IMR-90 (cell line): ENCODE measurements around the gene ACTN2. TPM values are rescaled to one million over a fixed set of nuclear protein-coding genes. Genes with fewer than 3 reads are reported as not detected.

ENCODE experiments used
- ATAC-seq: fragments of 200-7000 bp; cut with Tn5 transposase; 2 replicates; pipeline ENCODE4 v1.9.1; 2020; ENCODE audit warnings: low read depth, mild to moderate bottlenecking, moderate library complexity
- BruUV-seq: library from RNA; stranded (reverse); fragments of 400-500 nt; replicated peaks from 2 replicates; lab custom pipeline; 2021; lab: Mats Ljungman, UMichigan
- CTCF ChIA-PET: fragments of 300-600 bp; formaldehyde crosslinking; extraction: SDS; loops from one replicate; lab custom pipeline; 2021; ENCODE audit warnings: antibody characterized with exemption; lab: Yijun Ruan, JAX
- POLR2A ChIA-PET: fragments of 300-600 bp; sonication (Branson Sonifier 250); formaldehyde crosslinking; loops from one replicate; lab custom pipeline; 2022; ENCODE audit warnings: antibody characterized with exemption; ENCODE audit not compliant: unreplicated experiment; lab: Charles Lee
- DNase-seq: peaks from one replicate; pipeline ENCODE4 v3.0.0; 2013
- H2AFZ ChIP-seq: replicated peaks from 2 replicates; pipeline ENCODE3; 2013; ENCODE audit warnings: low read length, mild to moderate bottlenecking; ENCODE audit not compliant: poor library complexity
- H2AK5ac ChIP-seq: 2 replicates; pipeline ENCODE4 v1.6.1; 2013; ENCODE audit warnings: low read depth, low read length, inconsistent platforms
- H2AK9ac ChIP-seq: replicated peaks from 2 replicates; pipeline ENCODE3; 2013; ENCODE audit warnings: mild to moderate bottlenecking, low read depth, low read length, moderate library complexity; ENCODE audit not compliant: poor library complexity
- H2BK120ac ChIP-seq: 2 replicates; pipeline ENCODE4 v1.6.1; 2013; ENCODE audit warnings: low read depth, low read length, inconsistent platforms
- H2BK15ac ChIP-seq: 3 replicates; pipeline ENCODE4 v1.6.1; 2013; ENCODE audit warnings: low read depth, low read length, inconsistent platforms
- H2BK20ac ChIP-seq: 2 replicates; pipeline ENCODE4 v1.6.1; 2013; ENCODE audit warnings: low read depth, mild to moderate bottlenecking, inconsistent platforms, low read length, moderate library complexity
- H2BK5ac ChIP-seq: 2 replicates; pipeline ENCODE4 v1.6.1; 2013; ENCODE audit warnings: mild to moderate bottlenecking, low read depth, low read length, inconsistent platforms; ENCODE audit not compliant: poor library complexity, severe bottlenecking
- H3K14ac ChIP-seq: replicated peaks from 2 replicates; pipeline ENCODE4 v1.6.1; 2013; ENCODE audit warnings: low read depth, low read length, inconsistent platforms
- H3K18ac ChIP-seq: 2 replicates; pipeline ENCODE4 v1.6.1; 2013; ENCODE audit warnings: low read depth, low read length, control low read depth
- H3K23ac ChIP-seq: 2 replicates; pipeline ENCODE4 v1.6.1; 2013; ENCODE audit warnings: low read depth, low read length, inconsistent platforms
- H3K27ac ChIP-seq: 2 replicates; pipeline ENCODE4 v1.5.1; 2013; ENCODE audit warnings: mild to moderate bottlenecking, control low read depth, low read length; ENCODE audit not compliant: insufficient read depth
- H3K27me3 ChIP-seq: 2 replicates; pipeline ENCODE4 v1.6.1; 2013; ENCODE audit warnings: low read length; ENCODE audit not compliant: control insufficient read depth, insufficient read depth
- H3K36me3 ChIP-seq: 2 replicates; pipeline ENCODE4 v1.6.1; 2013; ENCODE audit warnings: low read length, mixed read lengths; ENCODE audit not compliant: control insufficient read depth, insufficient read depth
- H3K4ac ChIP-seq: 2 replicates; pipeline ENCODE4 v1.6.1; 2013; ENCODE audit warnings: low read depth, low read length, inconsistent platforms
- H3K4me1 ChIP-seq: 2 replicates; pipeline ENCODE4 v1.6.1; 2013; ENCODE audit warnings: low read length, mixed read lengths; ENCODE audit not compliant: control insufficient read depth, insufficient read depth
- H3K4me2 ChIP-seq: 2 replicates; pipeline ENCODE4 v1.6.1; 2013; ENCODE audit warnings: low read depth, mild to moderate bottlenecking, control low read depth, low read length, moderate library complexity
- H3K4me3 ChIP-seq: 2 replicates; pipeline ENCODE4 v1.5.1; 2013; ENCODE audit warnings: low read depth, mild to moderate bottlenecking, control low read depth, low read length, moderate library complexity; ENCODE audit not compliant: insufficient read depth
- H3K56ac ChIP-seq: 2 replicates; pipeline ENCODE4 v1.6.1; 2013; ENCODE audit warnings: low read length, inconsistent platforms; ENCODE audit not compliant: insufficient read depth; ENCODE audit errors: extremely low read depth
- H3K79me1 ChIP-seq, 2 experiments: 2 replicates each; pipeline ENCODE4 v1.6.1; 2013; ENCODE audit warnings: low read length in 2 of 2, inconsistent platforms in 1 of 2, low read depth in 1 of 2
- H3K9ac ChIP-seq: 2 replicates; pipeline ENCODE4 v1.6.1; 2013; ENCODE audit warnings: low read depth, low read length, control low read depth
- H3K9me1 ChIP-seq: 2 replicates; pipeline ENCODE4 v1.6.1; 2013; ENCODE audit warnings: low read length, inconsistent platforms; ENCODE audit not compliant: insufficient read depth
- H3K9me3 ChIP-seq: 2 replicates; pipeline ENCODE4 v1.6.1; 2013; ENCODE audit warnings: low read length; ENCODE audit not compliant: control insufficient read depth, insufficient read depth
- H4K20me1 ChIP-seq: 2 replicates; pipeline ENCODE4 v1.6.1; 2013; ENCODE audit warnings: low read length, inconsistent platforms; ENCODE audit not compliant: insufficient read depth
- H4K5ac ChIP-seq: 2 replicates; pipeline ENCODE4 v1.6.1; 2013; ENCODE audit warnings: mild to moderate bottlenecking, low read depth, low read length, control low read depth
- H4K8ac ChIP-seq, 2 experiments: 2 replicates each; pipeline ENCODE4 v1.6.1; 2013; ENCODE audit warnings: low read depth in 2 of 2, low read length in 2 of 2, control low read depth in 1 of 2, inconsistent platforms in 1 of 2
- H4K91ac ChIP-seq: 2 replicates; pipeline ENCODE4 v1.6.1; 2013; ENCODE audit warnings: low read depth, low read length, inconsistent platforms; ENCODE audit not compliant: insufficient read depth
- MXI1 ChIP-seq: IDR thresholded peaks from 2 replicates; pipeline ENCODE4 v1.6.1; 2012; ENCODE audit warnings: low read depth, mild to moderate bottlenecking, low read length, moderate library complexity, borderline replicate concordance
- RAD21 ChIP-seq: IDR thresholded peaks from 2 replicates; pipeline ENCODE4 v1.6.1; 2012; ENCODE audit warnings: low read length, improper control_type of control experiment
- whole genome bisulfite sequencing, 2 experiments: methylation state at CpG; one replicate each; pipeline versions ENCODE4 v1.1.5 to v1.1.7; 2013; ENCODE audit warnings: missing lambda C conversion rate in 2 of 2; ENCODE audit not compliant: insufficient read length in 1 of 2; ENCODE audit errors: extremely low coverage in 2 of 2; 5-methylcytosine and 5-hydroxymethylcytosine counted together
- dilution Hi-C: fragments of 300-500 bp; cut with HindIII; formaldehyde crosslinking; loops from one replicate; pipeline ENCODE4 v1.14.3; 2018; ENCODE audit warnings: low sequenced_read_pairs; ENCODE audit not compliant: unreplicated experiment
- in situ Hi-C: fragments of 300-500 bp; cut with MboI; formaldehyde crosslinking; loops from 3 replicates; pipeline ENCODE4 v1.14.3; 2019; ENCODE audit warnings: low sequenced_read_pairs, inconsistent platforms, mixed read lengths
- intact Hi-C: fragments of 100-400 bp; cut with micrococcal nuclease; formaldehyde crosslinking; loops from 2 replicates; pipeline ENCODE4 v1.10.0; 2022
- polyA plus RNA-seq, 3 experiments: library from polyadenylated mRNA; depleted of rRNA; stranded (reverse); fragments of >200 nt; gene quantifications; 2 replicates each; pipeline ENCODE4 v1.2.3, GENCODE V29; 2012; ENCODE audit warnings: low replicate concordance in 1 of 3
- total RNA-seq: library from RNA; depleted of rRNA; stranded (reverse); fragments of >200 nt; gene quantifications from 2 replicates; pipeline ENCODE4 v1.2.3, GENCODE V29; 2012

ACTN2 gene
- total and polyA plus RNA-seq, 2 of the 4 experiments (the other 2 are of a cell fraction): under 0.01 TPM; not detected in 1

- Histone ChIP-seq H2AFZ (no peak overlapping the region), H2AK9ac (no peak overlapping the region), H3K36me3 (no peaks in the 10 kb centered on the region), H2AK5ac (no peak overlapping the region), H3K79me1 (no peaks in the 10 kb centered on the region), H2BK15ac (no peak overlapping the region), H2BK5ac (no peak overlapping the region), H4K91ac (no peak overlapping the region), H3K27ac (no peak overlapping the region), H4K5ac (no peak overlapping the region), H3K23ac (no peak overlapping the region), H3K4me2 (no peak overlapping the region), H3K9me3 (peaks cover 3% of the 10 kb centered on the region; the same call in 1 of the 2 replicates), H3K9ac (no peak overlapping the region), H3K9me1 (no peaks in the 10 kb centered on the region), H3K14ac (no peak overlapping the region), H2BK20ac (no peak overlapping the region), H3K4me3 (no peak overlapping the region), H3K27me3 (no peaks in the 10 kb centered on the region), H4K8ac (no peak overlapping the region), H3K56ac (no peak overlapping the region), H3K18ac (no peak overlapping the region), H2BK120ac (no peak overlapping the region), H3K4ac (no peak overlapping the region), H3K4me1 (no peaks in the 10 kb centered on the region), H4K20me1 (no peaks in the 10 kb centered on the region)
- ChIA-PET CTCF (no interaction called here), POLR2A (no interaction called here)
- intact Hi-C loops (no loop called here), in situ Hi-C loops (no loop called here), dilution Hi-C loops (no loop called here)
- BruUV-seq: no TSS peak
- no peak for TF ChIP-seq RAD21
- no peak for TF ChIP-seq MXI1
- WGBS, 2 experiments: 60% methylated on average over 1 of the region's 4 CpGs; no CpG with 5 or more reads in 1 of the 2 experiments
- no peak for ATAC-seq
- DNase-seq: no peak
These were observed 42.5 kb downstream of the ACTN2 start for GRCh38 chr1:236728752-236729151.
